ENCODE data around the gene ALKBH3. TPM values are rescaled to one million over a fixed set of nuclear protein-coding genes. Genes with fewer than 3 reads are reported as not detected.

The ALKBH3 gene
- total RNA-seq, 1 donor from 2014 or later = 18.1 TPM

DNA sequence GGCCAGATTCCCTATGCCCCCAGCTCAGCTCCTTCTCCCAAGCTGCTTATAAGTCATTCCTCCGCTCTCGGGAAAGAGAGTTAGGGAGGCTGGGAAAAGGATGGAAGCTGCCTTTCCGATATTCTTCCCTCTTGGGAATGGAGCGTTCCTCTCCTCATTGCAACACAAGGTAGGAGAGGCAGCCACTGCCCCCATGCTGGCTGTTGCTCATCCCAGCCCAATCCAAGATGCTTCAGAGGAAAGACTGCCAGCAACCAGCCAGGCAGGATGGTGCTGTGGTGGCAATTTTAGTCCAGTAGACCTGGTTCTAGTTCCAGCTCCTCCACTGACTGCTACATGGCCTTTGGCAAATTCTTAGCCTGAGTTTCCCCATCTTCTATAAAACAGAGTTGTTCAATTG, 48.1 kb downstream of the ALKBH3 start:
- H3K9me3 ChIP-seq (replicated peaks) = no peaks in the 10 kb centered on the region
- H3K4me1 ChIP-seq = peaks cover 34% of the 10 kb centered on the region
- TF ChIP-seq, protein P1, sequence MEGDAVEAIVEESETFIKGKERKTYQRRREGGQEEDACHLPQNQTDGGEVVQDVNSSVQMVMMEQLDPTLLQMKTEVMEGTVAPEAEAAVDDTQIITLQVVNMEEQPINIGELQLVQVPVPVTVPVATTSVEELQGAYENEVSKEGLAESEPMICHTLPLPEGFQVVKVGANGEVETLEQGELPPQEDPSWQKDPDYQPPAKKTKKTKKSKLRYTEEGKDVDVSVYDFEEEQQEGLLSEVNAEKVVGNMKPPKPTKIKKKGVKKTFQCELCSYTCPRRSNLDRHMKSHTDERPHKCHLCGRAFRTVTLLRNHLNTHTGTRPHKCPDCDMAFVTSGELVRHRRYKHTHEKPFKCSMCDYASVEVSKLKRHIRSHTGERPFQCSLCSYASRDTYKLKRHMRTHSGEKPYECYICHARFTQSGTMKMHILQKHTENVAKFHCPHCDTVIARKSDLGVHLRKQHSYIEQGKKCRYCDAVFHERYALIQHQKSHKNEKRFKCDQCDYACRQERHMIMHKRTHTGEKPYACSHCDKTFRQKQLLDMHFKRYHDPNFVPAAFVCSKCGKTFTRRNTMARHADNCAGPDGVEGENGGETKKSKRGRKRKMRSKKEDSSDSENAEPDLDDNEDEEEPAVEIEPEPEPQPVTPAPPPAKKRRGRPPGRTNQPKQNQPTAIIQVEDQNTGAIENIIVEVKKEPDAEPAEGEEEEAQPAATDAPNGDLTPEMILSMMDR (IDR thresholded peaks at IDR 0.05; ENCODE audit: borderline replicate concordance) = no peak
- H3K4me3 ChIP-seq = no peak overlapping the region
- H3K27ac ChIP-seq (replicated peaks) = no peak overlapping the region
- intact Hi-C loops (cut with micrococcal nuclease) = no loop called here
- no peak for DNase-seq
- H3K36me3 ChIP-seq = no peaks in the 10 kb centered on the region
- H3K27me3 ChIP-seq (ENCODE audit: low read depth) = peaks cover 6% of the 10 kb centered on the region

DNA sequence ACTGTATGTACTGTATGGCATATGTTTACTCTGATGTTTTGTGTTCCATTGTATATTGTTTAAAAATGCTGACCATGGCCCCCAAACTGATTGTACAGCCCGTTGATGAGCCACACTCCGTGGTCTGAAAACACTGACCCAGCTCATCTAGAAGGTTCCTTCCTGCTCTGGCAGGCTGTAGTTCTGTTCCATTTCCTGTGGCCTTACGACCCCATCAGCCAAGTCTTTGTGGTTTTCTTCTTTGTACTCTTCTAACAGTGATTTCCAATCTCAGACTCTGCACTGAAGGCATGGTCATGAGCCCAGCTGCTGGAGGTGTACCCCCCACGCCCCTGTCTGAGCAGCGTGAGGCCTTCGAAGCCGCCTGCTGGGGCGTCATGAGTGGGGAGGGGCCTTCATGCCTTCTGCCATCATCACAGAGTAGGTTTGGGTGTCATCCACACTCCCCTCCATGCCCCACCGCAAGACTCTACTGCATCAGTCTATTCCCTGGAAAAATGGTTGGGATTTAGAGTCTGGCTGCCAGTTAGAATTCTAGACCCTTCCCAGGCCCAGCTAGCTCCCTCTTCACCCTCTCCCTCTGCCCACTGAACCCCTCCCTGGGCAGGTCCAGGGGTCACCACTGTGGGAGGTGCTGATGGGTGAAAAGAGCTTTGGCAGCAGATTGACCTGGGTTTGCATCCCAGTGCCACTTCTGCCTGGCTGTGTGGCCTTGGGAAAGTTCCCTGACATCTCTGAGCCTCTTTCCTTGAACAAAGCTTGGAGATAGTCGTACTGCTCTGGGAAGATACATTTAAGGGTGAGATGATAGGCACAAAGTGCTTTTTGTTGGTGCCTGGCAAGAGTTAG, 50.5 kb downstream of the ALKBH3 start:
- H3K4me1 ChIP-seq = peaks cover 10% of the 10 kb centered on the region
- TF ChIP-seq, protein P1 (IDR thresholded peaks at IDR 0.05; ENCODE audit: borderline replicate concordance) = no peak
- no peak overlapping the region for H3K4me3 ChIP-seq
- no peaks in the 10 kb centered on the region for H3K9me3 ChIP-seq (replicated peaks)
- H3K27me3 ChIP-seq (ENCODE audit: low read depth) = peaks cover 21% of the 10 kb centered on the region
- H3K36me3 ChIP-seq = no peaks in the 10 kb centered on the region
- intact Hi-C loops (cut with micrococcal nuclease) = no loop called here
- H3K27ac ChIP-seq (replicated peaks) = no peak overlapping the region
- DNase-seq = no peak

DNA sequence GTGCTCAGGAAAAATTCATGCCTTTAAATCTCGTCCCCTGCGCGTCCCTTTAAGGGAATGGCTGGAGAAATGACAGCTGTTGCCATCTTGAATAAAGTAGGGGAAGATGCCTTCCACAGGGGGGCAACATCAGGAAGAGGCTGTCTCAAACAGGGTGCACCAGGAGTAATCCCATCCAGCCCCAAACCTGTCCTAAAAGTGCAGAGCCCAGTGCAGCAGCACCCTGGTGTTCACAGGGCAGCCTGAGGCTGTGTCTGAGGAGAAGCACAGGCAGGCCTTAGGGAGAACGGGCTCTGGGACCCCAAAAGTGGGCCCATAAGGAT, 51.0 kb downstream of the ALKBH3 start:
- H3K9me3 ChIP-seq (replicated peaks) = no peaks in the 10 kb centered on the region
- intact Hi-C loops (cut with micrococcal nuclease) = no loop called here
- H3K4me3 ChIP-seq = no peak overlapping the region
- peaks cover 7% of the 10 kb centered on the region for H3K4me1 ChIP-seq
- no peak for DNase-seq
- no peak overlapping the region for H3K27ac ChIP-seq (replicated peaks)
- no peaks in the 10 kb centered on the region for H3K36me3 ChIP-seq
- TF ChIP-seq, protein P1 (IDR thresholded peaks at IDR 0.05; ENCODE audit: borderline replicate concordance) = no peak
- peaks cover 22% of the 10 kb centered on the region for H3K27me3 ChIP-seq (ENCODE audit: low read depth)

DNA sequence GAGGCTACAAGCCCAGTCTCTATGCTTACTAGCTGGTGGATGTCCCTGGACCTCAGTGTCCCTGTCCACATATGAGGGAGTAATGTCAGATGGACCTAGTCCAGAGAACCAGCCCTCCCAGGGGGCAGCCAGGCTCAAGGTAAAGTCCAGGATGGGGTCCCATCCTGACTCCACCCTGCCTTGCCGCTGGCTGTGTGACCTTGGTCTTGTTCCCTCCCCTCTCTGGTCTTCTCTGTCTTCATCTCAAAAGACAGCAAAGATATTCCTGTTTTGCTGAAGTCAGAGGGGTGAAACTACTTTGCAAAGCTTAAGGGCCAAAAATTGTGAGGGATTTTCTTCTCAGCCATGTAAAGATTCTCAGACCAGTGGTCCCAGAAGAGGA, 52.6 kb downstream of the ALKBH3 start:
- TF ChIP-seq, protein P1 (IDR thresholded peaks at IDR 0.05; ENCODE audit: borderline replicate concordance) = no peak
- Histone ChIP-seq H3K4me3 (no peak overlapping the region), H3K27ac (replicated peaks) (no peak overlapping the region), H3K27me3 (ENCODE audit: low read depth) (peaks cover 22% of the 10 kb centered on the region), H3K4me1 (peaks cover 7% of the 10 kb centered on the region), H3K36me3 (no peaks in the 10 kb centered on the region), H3K9me3 (replicated peaks) (no peaks in the 10 kb centered on the region)
- DNase-seq = no peak
- intact Hi-C loops (cut with micrococcal nuclease) = no loop called here

DNA sequence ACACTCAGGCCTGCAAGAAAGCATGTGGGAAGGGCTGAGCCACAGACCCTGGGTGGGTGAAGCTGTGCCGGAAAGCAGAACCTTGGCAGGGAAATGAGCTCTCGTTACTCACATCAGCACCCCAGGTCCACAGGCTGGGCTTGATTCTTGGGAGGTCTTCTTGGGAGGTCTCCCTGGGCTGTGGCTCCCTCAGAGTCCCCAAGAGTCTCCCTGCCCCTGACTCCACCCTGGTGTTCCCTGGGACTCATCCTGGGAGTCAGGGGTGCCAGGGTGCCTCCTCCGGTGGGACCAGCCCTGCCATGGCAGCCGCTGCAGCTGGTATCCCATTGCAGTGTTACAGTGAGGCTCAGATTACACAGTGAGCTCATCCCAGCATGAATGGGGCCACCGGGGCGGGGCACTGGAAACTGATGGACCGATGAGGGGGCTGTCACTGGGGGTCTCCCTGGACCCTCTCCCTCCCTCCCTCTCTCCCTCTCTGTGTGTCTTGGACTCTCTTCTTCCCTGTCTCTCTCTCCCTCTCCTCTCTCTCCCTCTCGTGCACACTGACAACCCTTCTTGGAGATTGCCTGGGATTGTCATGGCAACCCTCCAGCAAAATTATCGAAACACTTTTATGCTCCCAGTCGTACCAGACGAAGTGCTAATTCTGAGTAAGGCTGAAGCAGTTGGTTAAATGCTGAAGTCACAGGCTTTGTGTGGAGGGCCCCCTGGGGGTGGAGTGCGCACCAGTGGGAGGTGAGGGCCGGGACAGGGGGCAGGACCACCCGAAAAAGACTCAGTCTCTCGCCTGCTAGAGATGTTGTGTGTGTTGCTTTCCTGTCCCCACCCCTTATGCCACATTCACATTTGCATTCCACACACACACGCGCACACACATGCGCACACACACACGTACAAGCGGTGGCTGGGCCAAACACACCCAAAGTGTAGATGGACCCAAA, 53.2 kb downstream of the ALKBH3 start:
- DNase-seq = no peak
- no peaks in the 10 kb centered on the region for H3K36me3 ChIP-seq
- H3K27ac ChIP-seq (replicated peaks) = no peak overlapping the region
- peaks cover 22% of the 10 kb centered on the region for H3K27me3 ChIP-seq (ENCODE audit: low read depth)
- peaks cover 7% of the 10 kb centered on the region for H3K4me1 ChIP-seq
- TF ChIP-seq, protein P1 (IDR thresholded peaks at IDR 0.05; ENCODE audit: borderline replicate concordance) = no peak
- no peak overlapping the region for H3K4me3 ChIP-seq
- intact Hi-C loops (cut with micrococcal nuclease) = no loop called here
- H3K9me3 ChIP-seq (replicated peaks) = no peaks in the 10 kb centered on the region

Measured in left ventricle myocardium inferior (tissue), 1 donor.